ENCODE measurements around the gene MYL12B. TPM values are rescaled to one million over a fixed set of nuclear protein-coding genes. Genes with fewer than 3 reads are reported as not detected.

Gene MYL12B
- total RNA-seq, 1 donor from 2014 or later, result 123 TPM

DNA sequence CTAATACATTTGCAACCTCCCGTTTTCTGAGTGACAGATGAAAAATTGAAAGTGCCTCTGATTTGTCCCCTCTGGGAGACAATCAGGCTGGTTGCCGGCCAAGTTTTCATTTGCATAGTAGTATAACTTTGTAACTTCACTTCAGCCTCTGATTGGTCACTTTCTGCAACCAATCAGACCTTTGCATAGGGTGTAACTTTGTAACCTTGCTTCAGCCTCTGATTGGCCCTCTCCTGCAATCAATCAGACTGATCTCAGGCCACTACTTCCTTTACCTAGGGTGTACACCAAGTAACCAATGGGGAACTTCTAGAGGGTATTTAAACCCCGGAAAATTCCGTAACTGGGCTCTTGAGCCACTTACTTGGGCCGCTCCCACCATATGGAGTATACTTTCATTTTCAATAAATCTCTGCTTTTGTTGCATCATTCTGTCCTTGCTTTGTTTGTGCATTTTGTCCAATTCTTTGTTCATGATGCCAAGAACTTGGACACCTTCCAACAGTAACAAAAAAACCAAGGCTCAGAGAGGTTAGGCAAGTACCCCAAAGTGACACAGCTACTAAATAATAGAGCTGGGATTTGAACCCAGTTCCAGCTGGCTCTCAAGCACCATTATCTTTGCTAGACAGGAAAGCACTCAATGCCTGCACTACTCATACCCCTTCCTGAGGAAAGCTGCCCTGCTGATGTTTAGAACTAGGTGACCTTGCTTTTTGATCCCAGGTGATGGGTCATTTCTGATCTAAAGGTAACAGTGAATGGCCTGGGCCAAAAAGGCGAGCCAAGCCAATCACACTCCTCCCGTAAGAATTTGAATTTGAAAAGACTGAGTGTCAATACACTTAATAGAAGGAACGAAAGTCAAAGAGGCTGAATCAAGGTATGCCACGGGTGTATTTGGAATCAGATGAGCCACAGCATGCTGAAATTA, 31.3 kb upstream of the MYL12B start:
- Mint-ChIP-seq H3K27me3 (ENCODE audit: unreplicated experiment) (no peaks in the 10 kb centered on the region), H3K4me3 (ENCODE audit: unreplicated experiment) (no peak overlapping the region), H3K36me3 (ENCODE audit: unreplicated experiment) (no peaks in the 10 kb centered on the region), H3K9me3 (ENCODE audit: unreplicated experiment) (no peaks in the 10 kb centered on the region), H3K4me1 (ENCODE audit: low read depth, unreplicated experiment) (no peaks in the 10 kb centered on the region), H3K27ac (ENCODE audit: unreplicated experiment) (no peak overlapping the region)
- TF ChIP-seq, protein P1, sequence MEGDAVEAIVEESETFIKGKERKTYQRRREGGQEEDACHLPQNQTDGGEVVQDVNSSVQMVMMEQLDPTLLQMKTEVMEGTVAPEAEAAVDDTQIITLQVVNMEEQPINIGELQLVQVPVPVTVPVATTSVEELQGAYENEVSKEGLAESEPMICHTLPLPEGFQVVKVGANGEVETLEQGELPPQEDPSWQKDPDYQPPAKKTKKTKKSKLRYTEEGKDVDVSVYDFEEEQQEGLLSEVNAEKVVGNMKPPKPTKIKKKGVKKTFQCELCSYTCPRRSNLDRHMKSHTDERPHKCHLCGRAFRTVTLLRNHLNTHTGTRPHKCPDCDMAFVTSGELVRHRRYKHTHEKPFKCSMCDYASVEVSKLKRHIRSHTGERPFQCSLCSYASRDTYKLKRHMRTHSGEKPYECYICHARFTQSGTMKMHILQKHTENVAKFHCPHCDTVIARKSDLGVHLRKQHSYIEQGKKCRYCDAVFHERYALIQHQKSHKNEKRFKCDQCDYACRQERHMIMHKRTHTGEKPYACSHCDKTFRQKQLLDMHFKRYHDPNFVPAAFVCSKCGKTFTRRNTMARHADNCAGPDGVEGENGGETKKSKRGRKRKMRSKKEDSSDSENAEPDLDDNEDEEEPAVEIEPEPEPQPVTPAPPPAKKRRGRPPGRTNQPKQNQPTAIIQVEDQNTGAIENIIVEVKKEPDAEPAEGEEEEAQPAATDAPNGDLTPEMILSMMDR (IDR thresholded peaks at IDR 0.05; ENCODE audit: partially characterized antibody, unreplicated experiment), result no peak
- no peak for DNase-seq

DNA sequence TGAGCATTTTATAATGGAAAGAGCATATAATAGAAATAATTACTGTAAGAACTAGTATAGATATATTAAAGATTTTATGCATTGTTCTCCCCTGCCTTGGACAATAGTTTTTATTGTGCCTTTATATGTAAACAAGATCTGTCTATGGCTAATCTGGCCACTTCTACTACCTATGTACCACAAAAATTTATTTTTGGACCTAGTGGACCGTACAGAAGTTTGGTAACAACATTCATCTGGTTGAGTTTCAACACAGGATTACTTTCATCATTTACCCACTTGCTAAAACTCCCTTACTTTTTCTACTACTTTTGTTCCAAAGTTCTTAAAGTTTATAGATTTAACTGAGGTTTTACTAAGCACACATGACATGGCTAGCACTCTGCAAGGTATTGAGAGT, 28.9 kb upstream of the MYL12B start:
- Mint-ChIP-seq H3K36me3 (ENCODE audit: unreplicated experiment) (no peaks in the 10 kb centered on the region), H3K27ac (ENCODE audit: unreplicated experiment) (no peak overlapping the region), H3K27me3 (ENCODE audit: unreplicated experiment) (no peaks in the 10 kb centered on the region), H3K4me3 (ENCODE audit: unreplicated experiment) (no peak overlapping the region), H3K9me3 (ENCODE audit: unreplicated experiment) (no peaks in the 10 kb centered on the region), H3K4me1 (ENCODE audit: low read depth, unreplicated experiment) (no peaks in the 10 kb centered on the region)
- DNase-seq, result no peak
- TF ChIP-seq, protein P1 (IDR thresholded peaks at IDR 0.05; ENCODE audit: partially characterized antibody, unreplicated experiment), result no peak

DNA sequence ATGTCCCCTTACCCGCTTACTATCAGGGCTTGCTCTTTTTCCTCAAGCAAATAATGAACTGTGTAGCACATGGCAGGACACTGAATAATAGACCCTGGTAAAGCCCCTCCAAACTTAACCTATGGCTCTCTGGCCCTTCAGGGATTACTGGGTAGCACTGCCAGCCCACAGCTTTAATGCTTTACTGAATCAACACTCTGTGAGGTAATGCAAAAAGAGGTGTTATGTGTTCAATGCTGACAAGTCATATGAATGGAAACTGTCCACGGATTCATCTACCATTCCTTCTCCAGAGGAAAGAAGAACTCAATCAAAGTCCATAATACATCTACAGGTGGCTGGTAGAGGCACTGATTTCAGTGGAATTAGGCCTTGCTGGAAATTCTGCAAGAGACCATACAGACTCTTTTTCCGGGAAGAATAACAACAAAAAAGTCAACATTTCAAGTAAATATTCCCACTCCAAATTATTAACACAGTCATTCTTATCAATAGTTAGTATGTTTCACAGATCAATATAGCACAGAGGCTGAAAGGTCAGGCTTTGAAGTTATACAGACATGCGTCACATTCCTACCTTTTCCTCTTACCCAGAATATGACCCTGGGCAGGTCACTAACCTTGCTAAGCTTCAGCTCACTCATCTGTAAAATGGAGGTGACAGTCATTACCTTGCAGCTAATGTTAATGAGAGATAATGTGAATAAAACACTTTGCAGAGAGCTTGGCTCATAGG, 28.3 kb upstream of the MYL12B start:
- H3K36me3 Mint-ChIP-seq (ENCODE audit: unreplicated experiment), result no peaks in the 10 kb centered on the region
- H3K27me3 Mint-ChIP-seq (ENCODE audit: unreplicated experiment), result no peaks in the 10 kb centered on the region
- no peaks in the 10 kb centered on the region for H3K4me1 Mint-ChIP-seq (ENCODE audit: low read depth, unreplicated experiment)
- no peaks in the 10 kb centered on the region for H3K9me3 Mint-ChIP-seq (ENCODE audit: unreplicated experiment)
- H3K27ac Mint-ChIP-seq (ENCODE audit: unreplicated experiment), result no peak overlapping the region
- TF ChIP-seq, protein P1 (IDR thresholded peaks at IDR 0.05; ENCODE audit: partially characterized antibody, unreplicated experiment), result no peak
- DNase-seq, result no peak
- H3K4me3 Mint-ChIP-seq (ENCODE audit: unreplicated experiment), result no peak overlapping the region

DNA sequence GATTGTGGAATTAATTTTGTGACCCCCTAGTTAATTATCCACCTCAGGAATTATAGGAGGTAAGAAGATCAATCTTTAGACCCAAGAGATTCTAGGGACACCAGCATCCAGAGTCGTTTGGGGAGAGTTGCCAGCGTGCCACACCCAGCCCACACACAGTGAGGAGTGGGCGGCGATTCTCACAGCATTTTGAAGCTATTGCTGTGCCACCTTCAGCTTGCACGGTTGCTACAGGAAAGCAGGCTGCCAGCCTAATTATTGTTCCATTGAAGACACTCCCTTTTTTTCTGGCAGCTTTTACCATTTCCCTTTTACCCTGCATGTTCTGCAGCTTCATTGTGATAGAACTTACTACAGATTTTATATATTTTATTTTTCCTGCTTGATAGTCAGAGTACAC, 27.5 kb upstream of the MYL12B start:
- DNase-seq, result no peak
- H3K27me3 Mint-ChIP-seq (ENCODE audit: unreplicated experiment), result no peaks in the 10 kb centered on the region
- H3K27ac Mint-ChIP-seq (ENCODE audit: unreplicated experiment), result no peak overlapping the region
- H3K36me3 Mint-ChIP-seq (ENCODE audit: unreplicated experiment), result peaks cover 4% of the 10 kb centered on the region
- no peak overlapping the region for H3K4me3 Mint-ChIP-seq (ENCODE audit: unreplicated experiment)
- no peaks in the 10 kb centered on the region for H3K4me1 Mint-ChIP-seq (ENCODE audit: low read depth, unreplicated experiment)
- TF ChIP-seq, protein P1 (IDR thresholded peaks at IDR 0.05; ENCODE audit: partially characterized antibody, unreplicated experiment), result no peak
- H3K9me3 Mint-ChIP-seq (ENCODE audit: unreplicated experiment), result peaks cover 1% of the 10 kb centered on the region

DNA sequence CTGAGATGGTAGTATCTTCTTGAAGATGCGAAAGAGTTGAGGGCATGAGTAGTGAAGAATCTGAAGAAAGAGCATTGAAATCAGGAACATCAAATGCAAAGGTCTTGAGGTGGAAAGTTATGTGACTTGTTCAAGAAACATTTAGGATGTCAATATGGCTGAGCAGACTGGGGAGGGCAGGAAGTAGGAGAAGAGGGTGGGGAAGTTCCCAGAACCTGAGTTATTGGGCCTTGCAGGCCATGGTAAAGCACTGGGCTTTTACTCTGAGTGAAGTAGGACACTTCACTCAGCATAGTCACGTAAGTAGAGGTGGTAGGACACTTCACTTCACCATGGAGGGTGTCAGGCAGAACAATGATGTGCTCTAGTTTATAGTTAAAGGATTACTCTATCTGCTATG, 26.1 kb upstream of the MYL12B start:
- H3K36me3 Mint-ChIP-seq (ENCODE audit: unreplicated experiment), result peaks cover 12% of the 10 kb centered on the region
- DNase-seq, result no peak
- H3K4me3 Mint-ChIP-seq (ENCODE audit: unreplicated experiment), result no peak overlapping the region
- no peaks in the 10 kb centered on the region for H3K4me1 Mint-ChIP-seq (ENCODE audit: low read depth, unreplicated experiment)
- peaks cover 1% of the 10 kb centered on the region for H3K9me3 Mint-ChIP-seq (ENCODE audit: unreplicated experiment)
- H3K27ac Mint-ChIP-seq (ENCODE audit: unreplicated experiment), result no peak overlapping the region
- no peaks in the 10 kb centered on the region for H3K27me3 Mint-ChIP-seq (ENCODE audit: unreplicated experiment)
- TF ChIP-seq, protein P1 (IDR thresholded peaks at IDR 0.05; ENCODE audit: partially characterized antibody, unreplicated experiment), result no peak
